DOHH2 (cell line): ENCODE data around the gene TTC7B.

ENCODE experiments used
- H3F3A ChIP-seq: fragments of 200-600 bp; sonication (generic), shearing (Covaris generic); 2 replicates; pipeline ENCODE4 v1.6.0; 2016; ENCODE audit warnings: antibody characterized with exemption, mild to moderate bottlenecking; ENCODE audit not compliant: control insufficient read depth, insufficient read depth
- H3K27ac ChIP-seq: fragments of 200-600 bp; sonication (generic); 2 replicates; pipeline ENCODE4 v1.5.1; 2014; ENCODE audit warnings: low read depth, mild to moderate bottlenecking, low read length, moderate library complexity
- H3K27me3 ChIP-seq: fragments of 200-600 bp; sonication (generic); 2 replicates; pipeline ENCODE4 v1.6.1; 2014; ENCODE audit warnings: mild to moderate bottlenecking, low read length, mixed read lengths; ENCODE audit not compliant: control insufficient read depth
- H3K36me3 ChIP-seq: fragments of 200-600 bp; sonication (generic); 2 replicates; pipeline ENCODE4 v1.6.1; 2014; ENCODE audit warnings: mild to moderate bottlenecking, low read length, moderate library complexity, mixed read lengths; ENCODE audit not compliant: control insufficient read depth
- H3K4me1 ChIP-seq: fragments of 200-600 bp; sonication (generic); 2 replicates; pipeline ENCODE4 v1.6.1; 2014; ENCODE audit warnings: mild to moderate bottlenecking, low read length, mixed read lengths; ENCODE audit not compliant: control insufficient read depth
- H3K4me2 ChIP-seq: fragments of 200-600 bp; sonication (generic); 2 replicates; pipeline ENCODE4 v1.6.0; 2014; ENCODE audit warnings: mild to moderate bottlenecking, low read length, moderate library complexity
- H3K4me3 ChIP-seq: fragments of 200-600 bp; sonication (generic); 2 replicates; pipeline ENCODE4 v1.5.1; 2014; ENCODE audit warnings: mild to moderate bottlenecking, low read length, mixed read lengths
- H3K79me2 ChIP-seq: fragments of 200-600 bp; sonication (generic); 2 replicates; pipeline ENCODE4 v1.6.1; 2014; ENCODE audit warnings: mild to moderate bottlenecking, low read length, mixed read lengths; ENCODE audit not compliant: control insufficient read depth
- H3K9me2 ChIP-seq: fragments of 200-600 bp; sonication (generic); replicated peaks from 2 replicates; pipeline ENCODE4 v1.6.1; 2014; ENCODE audit warnings: mild to moderate bottlenecking, low read length, mixed read lengths; ENCODE audit not compliant: control insufficient read depth
- H3K9me3 ChIP-seq: fragments of 200-600 bp; sonication (generic); 2 replicates; pipeline ENCODE4 v1.6.1; 2014; ENCODE audit warnings: antibody characterized with exemption, low read length, mixed read lengths; ENCODE audit not compliant: control insufficient read depth, insufficient read depth
- H4K20me1 ChIP-seq: fragments of 200-600 bp; sonication (generic); 2 replicates; pipeline ENCODE4 v1.6.0; 2014; ENCODE audit warnings: low read depth, mild to moderate bottlenecking, antibody characterized with exemption, low read length, moderate library complexity; ENCODE audit not compliant: control insufficient read depth, insufficient read depth
- CTCF ChIP-seq: fragments of 200-600 bp; sonication (generic); IDR thresholded peaks from one replicate; pipeline ENCODE4 v1.5.1; 2014; ENCODE audit warnings: antibody characterized with exemption, mild to moderate bottlenecking, low read depth, low read length; ENCODE audit not compliant: poor library complexity, severe bottlenecking
- EZH2phosphoT487 ChIP-seq: fragments of 200-600 bp; sonication (generic); IDR thresholded peaks from 2 replicates; pipeline ENCODE4 v1.6.1; 2017; ENCODE audit warnings: borderline replicate concordance, mild to moderate bottlenecking, antibody characterized with exemption, low read length, moderate library complexity, mixed read lengths

The TTC7B gene

GRCh38 chr14:90582166-90582565, 234.1 kb downstream of the TTC7B start:
- H3K27ac ChIP-seq: no peak overlapping the region
- no peaks in the 10 kb centered on the region for H3K36me3 ChIP-seq
- no peaks in the 10 kb centered on the region for H3K9me2 ChIP-seq
- no peaks in the 10 kb centered on the region for H3K4me1 ChIP-seq
- H3K79me2 ChIP-seq: no peaks in the 10 kb centered on the region
- H3K9me3 ChIP-seq: no peaks in the 10 kb centered on the region
- no peaks in the 10 kb centered on the region for H4K20me1 ChIP-seq
- H3F3A ChIP-seq: no peaks in the 10 kb centered on the region
- no peak overlapping the region for H3K4me2 ChIP-seq
- H3K27me3 ChIP-seq: no peaks in the 10 kb centered on the region
- no peak overlapping the region for H3K4me3 ChIP-seq
- TF ChIP-seq EZH2phosphoT487: no peak
- TF ChIP-seq CTCF: no peak

- Histone ChIP-seq H3K9me2 (no peaks in the 10 kb centered on the region), H3K36me3 (no peaks in the 10 kb centered on the region), H4K20me1 (no peaks in the 10 kb centered on the region), H3K4me1 (no peaks in the 10 kb centered on the region), H3K9me3 (no peaks in the 10 kb centered on the region), H3K4me2 (no peak overlapping the region), H3K27me3 (no peaks in the 10 kb centered on the region), H3F3A (no peaks in the 10 kb centered on the region), H3K4me3 (no peak overlapping the region), H3K79me2 (no peaks in the 10 kb centered on the region), H3K27ac (no peak overlapping the region)
- TF ChIP-seq EZH2phosphoT487: no peak
- TF ChIP-seq CTCF: no peak
These were observed 234.5 kb downstream of the TTC7B start for GRCh38 chr14:90581745-90582144.

- Histone ChIP-seq H3F3A (no peaks in the 10 kb centered on the region), H3K9me2 (no peaks in the 10 kb centered on the region), H3K4me1 (no peaks in the 10 kb centered on the region), H3K27ac (no peak overlapping the region), H4K20me1 (no peaks in the 10 kb centered on the region), H3K79me2 (no peaks in the 10 kb centered on the region), H3K4me2 (no peak overlapping the region), H3K27me3 (no peaks in the 10 kb centered on the region), H3K4me3 (no peak overlapping the region), H3K9me3 (no peaks in the 10 kb centered on the region), H3K36me3 (no peaks in the 10 kb centered on the region)
- TF ChIP-seq CTCF: no peak
- TF ChIP-seq EZH2phosphoT487: no peak
These were observed 235.6 kb downstream of the TTC7B start for GRCh38 chr14:90580377-90581335.
